Endothelial cell of umbilical vein (primary cell): Measurements from ENCODE around the gene BLVRA.

ENCODE experiments used
- EZH2 ChIP-seq: IDR thresholded peaks from 2 replicates; pipeline ENCODE4 v1.6.1; 2012; ENCODE audit warnings: borderline replicate concordance, low read depth, mild to moderate bottlenecking, moderate library complexity, low read length, inconsistent platforms; ENCODE audit not compliant: severe bottlenecking
- FOS ChIP-seq: IDR thresholded peaks from 2 replicates; pipeline ENCODE4 v1.6.1; 2011; ENCODE audit warnings: mild to moderate bottlenecking, low read length, moderate library complexity, borderline replicate concordance; ENCODE audit not compliant: insufficient read depth
- GATA2 ChIP-seq: IDR thresholded peaks from 2 replicates; pipeline ENCODE4 v1.7.0; 2011; ENCODE audit warnings: low read depth, mild to moderate bottlenecking, moderate library complexity, mixed read lengths, low read length; ENCODE audit not compliant: insufficient read length, insufficient read depth
- JUN ChIP-seq: IDR thresholded peaks from 2 replicates; pipeline ENCODE4 v1.6.1; 2011; ENCODE audit warnings: borderline replicate concordance, low read depth; ENCODE audit not compliant: insufficient read length, insufficient read depth
- MYC ChIP-seq: IDR thresholded peaks from one replicate; pipeline ENCODE4 v1.6.1; 2011; ENCODE audit warnings: mild to moderate bottlenecking, low read depth, low read length
- POLR2A ChIP-seq: IDR thresholded peaks from 2 replicates; pipeline ENCODE4 v1.6.1; 2012; ENCODE audit warnings: low read depth, mild to moderate bottlenecking, control low read depth, low read length
- POLR2AphosphoS5 ChIP-seq: IDR thresholded peaks from 2 replicates; pipeline ENCODE4 v1.6.1; 2012; ENCODE audit warnings: low read depth, mild to moderate bottlenecking, control low read depth, low read length, moderate library complexity; ENCODE audit not compliant: insufficient read depth
- TF ChIP-seq, protein P1 (sequence below), 2 donors: IDR thresholded peaks; 1 replicate in 1 of 2; 2 replicates in 1 of 2; pipeline ENCODE4 v1.5.1; 2011; ENCODE audit warnings: low read length in 2 of 2, mild to moderate bottlenecking in 2 of 2, moderate library complexity in 2 of 2, control low read depth in 1 of 2, inconsistent platforms in 1 of 2, low read depth in 1 of 2; ENCODE audit not compliant: insufficient read depth in 1 of 2; ENCODE audit errors: extremely low read depth in 1 of 2
- TF ChIP-seq, protein P2 (sequence below): IDR thresholded peaks from 2 replicates; pipeline ENCODE4 v1.6.1; 2011; ENCODE audit not compliant: insufficient read depth, insufficient read length

- TF ChIP-seq POLR2A: no peak
- TF ChIP-seq, protein P1, sequence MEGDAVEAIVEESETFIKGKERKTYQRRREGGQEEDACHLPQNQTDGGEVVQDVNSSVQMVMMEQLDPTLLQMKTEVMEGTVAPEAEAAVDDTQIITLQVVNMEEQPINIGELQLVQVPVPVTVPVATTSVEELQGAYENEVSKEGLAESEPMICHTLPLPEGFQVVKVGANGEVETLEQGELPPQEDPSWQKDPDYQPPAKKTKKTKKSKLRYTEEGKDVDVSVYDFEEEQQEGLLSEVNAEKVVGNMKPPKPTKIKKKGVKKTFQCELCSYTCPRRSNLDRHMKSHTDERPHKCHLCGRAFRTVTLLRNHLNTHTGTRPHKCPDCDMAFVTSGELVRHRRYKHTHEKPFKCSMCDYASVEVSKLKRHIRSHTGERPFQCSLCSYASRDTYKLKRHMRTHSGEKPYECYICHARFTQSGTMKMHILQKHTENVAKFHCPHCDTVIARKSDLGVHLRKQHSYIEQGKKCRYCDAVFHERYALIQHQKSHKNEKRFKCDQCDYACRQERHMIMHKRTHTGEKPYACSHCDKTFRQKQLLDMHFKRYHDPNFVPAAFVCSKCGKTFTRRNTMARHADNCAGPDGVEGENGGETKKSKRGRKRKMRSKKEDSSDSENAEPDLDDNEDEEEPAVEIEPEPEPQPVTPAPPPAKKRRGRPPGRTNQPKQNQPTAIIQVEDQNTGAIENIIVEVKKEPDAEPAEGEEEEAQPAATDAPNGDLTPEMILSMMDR (IDR thresholded peaks at IDR 0.05; ENCODE audit: extremely low read depth in 1 of 2, insufficient read depth in 1 of 2, low read depth in 1 of 2, low read length in 2 of 2): no peak
- TF ChIP-seq JUN: no peak
- TF ChIP-seq POLR2AphosphoS5: no peak
- no peak for TF ChIP-seq EZH2
- TF ChIP-seq, protein P2, sequence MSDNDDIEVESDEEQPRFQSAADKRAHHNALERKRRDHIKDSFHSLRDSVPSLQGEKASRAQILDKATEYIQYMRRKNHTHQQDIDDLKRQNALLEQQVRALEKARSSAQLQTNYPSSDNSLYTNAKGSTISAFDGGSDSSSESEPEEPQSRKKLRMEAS: no peak
- TF ChIP-seq MYC: no peak
- TF ChIP-seq FOS: no peak
- TF ChIP-seq GATA2: no peak
Measured at GRCh38 chr7:43723007-43723341, 35.5 kb upstream of the BLVRA start.
